HepG2 (cell line): Measurements from ENCODE around the gene ZBTB21. TPM values are rescaled to one million over a fixed set of nuclear protein-coding genes. Genes with fewer than 3 reads are reported as not detected.

Experiments
- ATAC-seq: fragments of 200-7000 bp; cut with Tn5 transposase; 3 replicates; pipeline ENCODE4 v1.9.1; 2020; ENCODE audit warnings: mild to moderate bottlenecking, moderate library complexity
- BruUV-seq: library from RNA; stranded (reverse); fragments of 400-500 nt; replicated peaks from 2 replicates; lab custom pipeline; 2021; lab: Mats Ljungman, UMichigan
- CTCF ChIA-PET: fragments of 300-600 bp; formaldehyde crosslinking; extraction: SDS; loops from one replicate; lab custom pipeline; 2021; ENCODE audit warnings: low total read pairs, inconsistent platforms, low intra/inter-chr PET ratio; lab: Yijun Ruan, JAX
- POLR2A ChIA-PET: fragments of 350-600 bp; sonication (Branson Sonifier 250); formaldehyde crosslinking; loops from one replicate; lab custom pipeline; 2020; ENCODE audit warnings: antibody characterized with exemption, inconsistent platforms; lab: Yijun Ruan, JAX
- DNase-seq: peaks from one replicate; pipeline ENCODE4 v3.0.0-alpha.2; 2015; ENCODE audit warnings: low spot score
- FAIRE-seq: peaks from 3 replicates; lab custom pipeline; 2011; peaks lifted over from hg19 to GRCh38; lab: Jason Lieb, UNC
- H2AFZ ChIP-seq: one replicate; pipeline ENCODE4 v1.6.1; 2011; ENCODE audit warnings: low read length, inconsistent platforms
- H3K27ac ChIP-seq: fragments of 300-600 bp; 3 replicates; pipeline ENCODE4 v1.8.0; 2011; ENCODE audit warnings: mixed run types, mild to moderate bottlenecking, mixed read lengths, low read length, inconsistent platforms; ENCODE audit not compliant: insufficient read depth; ENCODE audit errors: extremely low read length
- H3K27me3 ChIP-seq, 2 experiments: fragments of 200-600 bp in 1 of 2; 2 replicates in 1 of 2; 3 replicates in 1 of 2; pipeline versions ENCODE4 v1.6.0 to v1.8.0; 2011; ENCODE audit warnings: low read length in 2 of 2, mild to moderate bottlenecking in 2 of 2, moderate library complexity in 2 of 2, inconsistent platforms in 1 of 2; ENCODE audit not compliant: insufficient read depth in 2 of 2, control insufficient read depth in 1 of 2
- H3K36me3 ChIP-seq, 2 experiments: fragments of 200-600 bp in 1 of 2; replicated peaks in 1 of 2; 2 replicates in 1 of 2; 3 replicates in 1 of 2; pipeline versions ENCODE4 v1.5.1 to v1.8.0; 2011; ENCODE audit warnings: low read length in 2 of 2, inconsistent platforms in 1 of 2; ENCODE audit not compliant: insufficient read depth in 2 of 2, control insufficient read depth in 1 of 2
- H3K4me1 ChIP-seq: 2 replicates; pipeline ENCODE4 v1.5.1; 2012; ENCODE audit warnings: low read length, inconsistent platforms; ENCODE audit not compliant: insufficient read depth
- H3K4me2 ChIP-seq: 2 replicates; pipeline ENCODE4 v1.6.0; 2011; ENCODE audit warnings: low read depth, low read length, inconsistent platforms
- H3K4me3 ChIP-seq, 3 experiments: fragments of 200-600 bp in 1 of 3; sonication (generic), shearing (Covaris generic) in 1 of 3; replicated peaks in 1 of 3; 2 replicates each; pipeline ENCODE4 v1.5.1; 2011 to 2016; ENCODE audit warnings: low read length in 3 of 3, inconsistent platforms in 2 of 3, low read depth in 2 of 3, mild to moderate bottlenecking in 2 of 3, control low read depth in 1 of 3, mixed read lengths in 1 of 3; ENCODE audit not compliant: insufficient read depth in 1 of 3
- H3K79me2 ChIP-seq: one replicate; pipeline ENCODE4 v1.6.1; 2011; ENCODE audit warnings: low read length, inconsistent platforms; ENCODE audit not compliant: insufficient read depth
- H3K9ac ChIP-seq: 2 replicates; pipeline ENCODE4 v1.6.0; 2011; ENCODE audit warnings: mild to moderate bottlenecking, low read depth, low read length, inconsistent platforms; ENCODE audit not compliant: insufficient read depth
- H3K9me3 ChIP-seq: 2 replicates; pipeline ENCODE4 v1.5.1; 2012; ENCODE audit warnings: mild to moderate bottlenecking, low read length
- H4K20me1 ChIP-seq: 2 replicates; pipeline ENCODE4 v1.6.0; 2011; ENCODE audit warnings: inconsistent platforms, mild to moderate bottlenecking, low read length, moderate library complexity; ENCODE audit not compliant: insufficient read depth
- ZBTB44 ChIP-seq: sonication (generic); formaldehyde crosslinking; IDR thresholded peaks from 2 replicates; pipeline ENCODE4 v1.4.0; 2020; ENCODE audit warnings: missing genetic modification reagents
- ZNF124 ChIP-seq: sonication (generic); formaldehyde crosslinking; IDR thresholded peaks from 2 replicates; pipeline ENCODE4 v1.4.0; 2020; ENCODE audit warnings: missing genetic modification reagents
- WGBS: methylation state at CpG from one replicate; pipeline ENCODE4 v1.1.6; 2017; ENCODE audit warnings: low lambda C conversion rate; 5-methylcytosine and 5-hydroxymethylcytosine counted together
- in situ Hi-C: cut with HindIII; loops from 2 replicates; pipeline ENCODE4 v1.10.0; 2017; ENCODE audit warnings: low pct_unique_long_range_greater_than_20kb; ENCODE audit not compliant: extremely low pct_ligation_motif_present
- intact Hi-C: fragments of 100-400 bp; cut with micrococcal nuclease; formaldehyde crosslinking; loops from one replicate; pipeline ENCODE4 v1.10.0; 2022; ENCODE audit not compliant: unreplicated experiment
- polyA plus RNA-seq, 8 experiments: library from polyadenylated mRNA; depleted of rRNA in 3 of 8; stranded (reverse) in 7 of 8; unstranded in 1 of 8; fragments of >200 nt; fragmentation: Illumina TruSeq in 4 of 8; extraction: Trizol in 4 of 8; gene quantifications; 2 replicates each; pipeline versions ENCODE4 v1.2.1 to v1.2.3, GENCODE V29; 2011 to 2016; ENCODE audit warnings: low read depth in 4 of 8, missing spikeins in 1 of 8, mixed read lengths in 1 of 8; ENCODE audit not compliant: insufficient read depth in 1 of 8
- total RNA-seq, 5 experiments: library from RNA; depleted of rRNA; stranded (reverse); fragments of >200 nt; fragmentation: Illumina TruSeq; extraction: Trizol; gene quantifications; 2 replicates each; pipeline ENCODE4 v1.2.3, GENCODE V29; 2016; ENCODE audit warnings: low read depth in 1 of 5
- TF ChIP-seq, protein P1 (sequence below): sonication (generic); formaldehyde crosslinking; IDR thresholded peaks from 2 replicates; pipeline ENCODE4 v1.4.0; 2020; ENCODE audit warnings: missing genetic modification reagents

Gene ZBTB21
- total and polyA plus RNA-seq, 2 of the 13 experiments (the other 11 are each of a cell fraction or from before 2014, with no cell fraction given), result 4.5 to 6.1 TPM

- Histone ChIP-seq H2AFZ (no peak overlapping the region), H4K20me1 (no peaks in the 10 kb centered on the region), H3K27me3 (peaks cover 6 to 22% of the 10 kb centered on the region in 2 experiments; a peak in 4 of 5 replicates), H3K27ac (no peak overlapping the region), H3K79me2 (no peaks in the 10 kb centered on the region), H3K9me3 (no peaks in the 10 kb centered on the region), H3K9ac (no peak overlapping the region), H3K4me2 (no peak overlapping the region), H3K36me3 (no peaks in the 10 kb centered on the region), H3K4me3 (no peak overlapping the region), H3K4me1 (peaks cover 43% of the 10 kb centered on the region)
- no TSS peak for BruUV-seq
- 27% methylated on average over 8 of the region's 10 CpGs for WGBS
- in situ Hi-C loops (no loop called here), intact Hi-C loops (no loop called here)
- DNase-seq, result no peak
- TF ChIP-seq ZBTB44, result no peak
- CTCF ChIA-PET, result no interaction called here
- ATAC-seq, result no peak
- no peak for FAIRE-seq
- POLR2A ChIA-PET, result no interaction called here
These were observed 43.1 kb downstream of the ZBTB21 start for GRCh38 chr21:41966872-41967621.

- no peak for DNase-seq
- CTCF ChIA-PET, result no interaction called here
- POLR2A ChIA-PET, result no interaction called here
These were observed 43.9 kb downstream of the ZBTB21 start for GRCh38 chr21:41966041-41966833.

More at GRCh38 chr21:41966041-41966833, 43.9 kb downstream of the ZBTB21 start:
- no peaks in the 10 kb centered on the region for H3K79me2 ChIP-seq
- H3K4me2 ChIP-seq, result no peak overlapping the region
- FAIRE-seq, result no peak
- peaks cover 6 to 25% of the 10 kb centered on the region in 2 experiments; a peak in 4 of 5 replicates for H3K27me3 ChIP-seq
- peaks cover 46% of the 10 kb centered on the region for H3K4me1 ChIP-seq
- no peaks in the 10 kb centered on the region for H3K9me3 ChIP-seq
- H3K36me3 ChIP-seq, result no peaks in the 10 kb centered on the region
- H3K27ac ChIP-seq, result no peak overlapping the region
- in situ Hi-C loops, result no loop called here
- no peak for ATAC-seq
- H2AFZ ChIP-seq, result no peak overlapping the region
- H3K9ac ChIP-seq, result no peak overlapping the region
- no peak for TF ChIP-seq ZNF124 (CRISPR knock-in tag)
- TF ChIP-seq, protein P1, sequence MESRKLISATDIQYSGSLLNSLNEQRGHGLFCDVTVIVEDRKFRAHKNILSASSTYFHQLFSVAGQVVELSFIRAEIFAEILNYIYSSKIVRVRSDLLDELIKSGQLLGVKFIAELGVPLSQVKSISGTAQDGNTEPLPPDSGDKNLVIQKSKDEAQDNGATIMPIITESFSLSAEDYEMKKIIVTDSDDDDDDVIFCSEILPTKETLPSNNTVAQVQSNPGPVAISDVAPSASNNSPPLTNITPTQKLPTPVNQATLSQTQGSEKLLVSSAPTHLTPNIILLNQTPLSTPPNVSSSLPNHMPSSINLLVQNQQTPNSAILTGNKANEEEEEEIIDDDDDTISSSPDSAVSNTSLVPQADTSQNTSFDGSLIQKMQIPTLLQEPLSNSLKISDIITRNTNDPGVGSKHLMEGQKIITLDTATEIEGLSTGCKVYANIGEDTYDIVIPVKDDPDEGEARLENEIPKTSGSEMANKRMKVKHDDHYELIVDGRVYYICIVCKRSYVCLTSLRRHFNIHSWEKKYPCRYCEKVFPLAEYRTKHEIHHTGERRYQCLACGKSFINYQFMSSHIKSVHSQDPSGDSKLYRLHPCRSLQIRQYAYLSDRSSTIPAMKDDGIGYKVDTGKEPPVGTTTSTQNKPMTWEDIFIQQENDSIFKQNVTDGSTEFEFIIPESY (CRISPR knock-in tag), result peak; percentile 56; the same call in 1 of the 2 replicates
- TF ChIP-seq, all 625 proteins: peak for 1
- intact Hi-C loops, result no loop called here
- Histone ChIP-seq H4K20me1 (no peaks in the 10 kb centered on the region), H3K4me3 (no peak overlapping the region)
- WGBS, result 35% methylated on average over 10 of the region's 11 CpGs
- BruUV-seq, result no TSS peak
